GM12891 (cell line): ENCODE data around the gene TSPAN18.

Source experiments
- DNase-seq: peaks from one replicate; pipeline ENCODE4 v3.0.0; 2011; ENCODE audit warnings: low spot score; ENCODE audit not compliant: insufficient read length
- FAIRE-seq: peaks from 2 replicates; lab custom pipeline; 2011; peaks lifted over from hg19 to GRCh38; lab: Jason Lieb, UNC
- PAX5 ChIP-seq: IDR thresholded peaks from 2 replicates; pipeline ENCODE4 v1.6.1; 2011; ENCODE audit warnings: low read length, moderate library complexity, mild to moderate bottlenecking; ENCODE audit not compliant: insufficient read depth, severe bottlenecking
- POLR2A ChIP-seq: IDR thresholded peaks from 2 replicates; pipeline ENCODE4 v1.6.1; 2011; ENCODE audit warnings: low read depth, low read length, control low read depth
- POLR2AphosphoS5 ChIP-seq: IDR thresholded peaks from 2 replicates; pipeline ENCODE4 v1.6.1; 2011; ENCODE audit warnings: low read depth, low read length, control low read depth
- POU2F2 ChIP-seq: IDR thresholded peaks from 2 replicates; pipeline ENCODE4 v1.6.1; 2011; ENCODE audit warnings: low read depth, mild to moderate bottlenecking, control low read depth, low read length, moderate library complexity
- SPI1 ChIP-seq: IDR thresholded peaks from 2 replicates; pipeline ENCODE4 v1.6.1; 2011; ENCODE audit warnings: low read depth, low read length, control low read depth
- TAF1 ChIP-seq: IDR thresholded peaks from 2 replicates; pipeline ENCODE4 v1.6.1; 2011; ENCODE audit warnings: low read depth, low read length, control low read depth

Gene TSPAN18

GRCh38 chr11:44839458-44840084 lies 112.8 kb downstream of the TSPAN18 start:
- FAIRE-seq (no peak), DNase-seq (no peak)
- TF ChIP-seq POLR2AphosphoS5: no peak
- TF ChIP-seq POLR2A: no peak
- TF ChIP-seq PAX5: no peak
- no peak for TF ChIP-seq TAF1
- no peak for TF ChIP-seq POU2F2
- TF ChIP-seq SPI1: no peak

DNA sequence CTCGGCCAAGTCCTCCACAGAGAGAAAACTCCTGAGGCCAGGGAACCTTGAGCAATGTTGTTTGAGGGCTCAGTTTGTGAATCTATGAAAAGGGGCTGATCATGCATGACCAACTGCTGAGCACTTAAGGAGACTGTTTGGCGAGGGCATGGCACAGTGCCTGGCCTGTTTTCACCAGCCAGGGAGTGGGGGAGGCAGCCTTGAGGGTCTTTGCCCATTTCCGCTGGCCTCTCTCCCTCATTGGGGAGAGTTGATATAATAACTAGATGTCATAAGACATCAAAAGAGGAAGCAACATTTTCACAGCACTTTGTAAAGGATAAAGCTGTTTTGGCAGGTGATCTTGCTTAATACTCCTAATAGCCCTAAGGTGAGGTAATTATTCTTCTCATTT lies 113.3 kb downstream of the TSPAN18 start:
- DNase-seq (no peak), FAIRE-seq (no peak)
- TF ChIP-seq PAX5: no peak
- TF ChIP-seq POLR2AphosphoS5: no peak
- TF ChIP-seq SPI1: no peak
- no peak for TF ChIP-seq POU2F2
- TF ChIP-seq TAF1: no peak
- TF ChIP-seq POLR2A: no peak

DNA sequence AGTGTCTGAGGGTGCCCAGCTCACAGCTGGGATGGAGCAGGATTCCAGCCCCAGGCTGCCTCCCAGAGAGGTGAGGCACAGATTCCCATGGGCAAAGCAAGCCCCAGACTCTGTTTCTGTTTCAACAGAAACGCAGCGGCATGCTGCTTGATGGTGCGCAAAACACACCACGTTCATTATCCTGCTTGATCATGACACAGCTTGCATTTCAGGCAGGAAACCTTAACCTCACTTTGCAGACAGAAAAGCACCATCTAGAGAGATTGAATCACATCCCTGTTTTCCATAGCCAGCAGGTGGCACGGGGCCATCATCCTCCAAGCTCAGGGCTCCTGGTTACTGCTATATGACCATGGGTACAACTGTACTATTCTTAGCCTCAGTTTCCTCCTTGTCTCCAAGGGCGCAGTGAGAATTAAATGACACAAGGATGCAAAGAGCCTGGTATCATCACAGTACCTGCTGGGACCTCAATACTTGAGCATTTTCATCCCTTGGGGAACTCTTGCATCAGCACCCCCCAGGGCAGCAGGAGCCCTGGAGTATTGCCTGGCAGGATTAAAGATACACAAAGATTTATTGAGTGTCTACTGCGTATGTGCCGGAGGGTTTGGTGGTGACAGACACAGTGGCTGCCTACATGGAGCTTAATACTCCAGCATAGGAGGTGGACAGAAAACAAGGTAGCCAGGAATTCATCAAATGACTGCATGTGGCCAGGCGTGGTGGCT lies 113.9 kb downstream of the TSPAN18 start:
- TF ChIP-seq POLR2AphosphoS5 (no peak), POU2F2 (no peak), PAX5 (no peak)
- FAIRE-seq: no peak
- no peak for DNase-seq

DNA sequence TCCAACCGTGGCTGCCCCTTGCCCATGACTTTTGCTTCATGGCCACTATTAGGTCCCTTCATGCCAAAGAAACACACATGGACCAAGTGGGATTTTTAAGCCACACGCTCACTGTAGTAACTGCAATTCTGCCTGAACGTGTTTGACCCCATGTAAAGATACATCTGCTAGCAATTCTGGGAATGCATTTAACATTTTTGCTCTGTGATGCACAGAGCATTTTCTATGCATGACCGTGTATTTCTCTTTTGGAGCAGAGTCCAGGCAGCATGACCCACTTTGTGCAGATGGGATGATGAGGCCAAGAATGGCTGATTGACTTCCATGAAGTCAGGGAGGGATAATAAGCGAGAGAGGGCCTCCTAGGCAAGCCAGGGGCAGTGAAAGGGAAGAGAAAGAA lies 115.5 kb downstream of the TSPAN18 start:
- TF ChIP-seq POLR2AphosphoS5 (no peak), TAF1 (no peak), SPI1 (no peak), POU2F2 (no peak), PAX5 (no peak), POLR2A (no peak)
- DNase-seq (no peak), FAIRE-seq (no peak)

DNA sequence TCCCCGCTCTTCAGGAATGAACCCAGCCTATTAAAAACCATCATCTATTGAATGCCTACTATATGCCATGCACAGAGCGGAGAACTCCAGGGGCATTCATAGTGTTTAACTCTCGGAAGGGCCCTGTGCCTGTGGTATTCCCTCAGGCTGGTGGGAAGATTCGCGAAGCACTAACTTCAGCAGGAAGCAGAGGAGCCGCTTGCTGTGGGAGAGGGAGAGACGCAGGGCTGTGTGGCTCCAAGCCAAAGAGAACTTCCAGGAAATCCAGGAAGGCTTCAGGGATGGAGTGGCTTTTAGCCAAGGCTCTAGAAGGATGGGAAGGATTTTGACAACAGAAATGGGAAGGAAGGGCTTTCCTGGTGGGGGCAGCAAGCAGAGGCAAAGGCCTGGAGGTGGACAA lies 120.1 kb downstream of the TSPAN18 start:
- no peak for DNase-seq
- TF ChIP-seq PAX5 (no peak), POLR2AphosphoS5 (no peak), SPI1 (no peak), POLR2A (no peak), POU2F2 (no peak), TAF1 (no peak)
- FAIRE-seq: no peak

GRCh38 chr11:44847316-44847715 lies 120.6 kb downstream of the TSPAN18 start:
- no peak for TF ChIP-seq POLR2A
- TF ChIP-seq POU2F2: no peak
- no peak for TF ChIP-seq TAF1
- TF ChIP-seq PAX5: no peak
- no peak for TF ChIP-seq SPI1
- TF ChIP-seq POLR2AphosphoS5: no peak
- FAIRE-seq (no peak), DNase-seq (no peak)

GRCh38 chr11:44848203-44848962 lies 121.6 kb downstream of the TSPAN18 start:
- DNase-seq (no peak), FAIRE-seq (no peak)
- TF ChIP-seq PAX5 (no peak), POLR2AphosphoS5 (no peak), POLR2A (no peak), POU2F2 (no peak), SPI1 (no peak), TAF1 (no peak)

DNA sequence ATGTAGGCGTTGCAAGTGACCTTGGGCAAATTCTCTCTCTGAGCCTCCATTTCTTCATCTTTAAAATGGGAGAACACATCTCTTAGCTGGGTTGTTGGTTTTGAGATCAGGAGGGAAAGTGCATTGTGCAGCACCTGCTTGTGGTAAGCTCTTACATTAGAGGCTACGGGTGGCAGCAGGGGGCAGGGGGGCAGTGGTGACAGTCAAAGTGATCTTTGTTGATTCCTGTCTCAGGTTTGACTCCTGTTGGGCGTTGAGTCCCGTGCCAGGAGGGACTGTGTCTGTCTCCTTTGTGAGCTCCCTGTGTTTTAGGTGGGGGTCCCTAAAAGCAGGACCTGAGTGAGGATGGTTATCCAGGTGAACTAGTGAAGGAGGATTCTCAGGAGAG lies 122.2 kb downstream of the TSPAN18 start:
- no peak for DNase-seq
- TF ChIP-seq POLR2A (no peak), SPI1 (no peak), POLR2AphosphoS5 (no peak), TAF1 (no peak), PAX5 (no peak), POU2F2 (no peak)
- FAIRE-seq: no peak

DNA sequence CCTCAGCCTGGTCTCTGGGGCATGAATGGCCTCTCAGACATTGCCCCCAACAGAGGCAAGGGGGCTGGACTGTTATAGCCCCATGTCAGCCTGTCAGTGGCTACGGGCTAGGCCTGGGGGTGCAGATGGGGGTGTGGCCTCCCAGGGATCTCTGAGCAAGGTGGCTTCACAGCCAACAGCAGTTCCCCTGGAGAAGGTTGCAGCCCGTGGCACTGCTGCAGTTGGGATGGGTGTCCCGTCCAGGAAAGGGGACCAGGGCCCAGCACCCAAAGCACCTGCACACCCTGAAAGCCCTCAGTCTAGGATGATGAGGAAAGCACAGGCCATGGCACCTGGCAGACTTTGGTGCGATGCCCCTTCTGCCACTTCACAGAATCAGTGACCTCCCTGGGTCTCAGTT lies 122.7 kb downstream of the TSPAN18 start:
- no peak for FAIRE-seq
- DNase-seq: no peak
- TF ChIP-seq PAX5 (no peak), TAF1 (no peak), POLR2A (no peak), POU2F2 (no peak), SPI1 (no peak), POLR2AphosphoS5 (no peak)
